Endothelial cell of umbilical vein (primary cell): ENCODE data around the gene ARHGEF16. TPM values are rescaled to one million over a fixed set of nuclear protein-coding genes. Genes with fewer than 3 reads are reported as not detected.

Experiments
- BruUV-seq: library from RNA; stranded (reverse); fragments of 400-500 nt; replicated peaks from 2 replicates; lab custom pipeline; 2021; lab: Mats Ljungman, UMichigan
- CTCF ChIA-PET: fragments of 300-600, 350-600 bp; sonication (Branson Sonifier 250); formaldehyde crosslinking; loops from one replicate; lab custom pipeline; 2021; ENCODE audit warnings: antibody characterized with exemption, inconsistent platforms; lab: Charles Lee
- POLR2A ChIA-PET: fragments of 300-600, 350-600 bp; sonication (Branson Sonifier 250); formaldehyde crosslinking; loops from one replicate; lab custom pipeline; 2021; ENCODE audit warnings: antibody characterized with exemption, inconsistent platforms; lab: Charles Lee
- DNase-seq: peaks from one replicate; pipeline ENCODE4 v3.0.0-alpha.2; 2011; ENCODE audit warnings: low read depth, low spot score
- FAIRE-seq: peaks from 2 replicates; lab custom pipeline; 2011; peaks lifted over from hg19 to GRCh38; lab: Jason Lieb, UNC
- H2AFZ ChIP-seq: 2 replicates; pipeline ENCODE4 v1.6.0; 2012; ENCODE audit warnings: low read depth, low read length, control low read depth, inconsistent platforms
- H3K27ac ChIP-seq: 2 replicates; pipeline ENCODE4 v1.5.1; 2011; ENCODE audit warnings: low read depth, mild to moderate bottlenecking, control low read depth, low read length, moderate library complexity; ENCODE audit not compliant: insufficient read depth
- H3K27me3 ChIP-seq, 2 experiments: 2 replicates each; pipeline versions ENCODE4 v1.6.0 to v1.6.1; 2011; ENCODE audit warnings: low read length in 2 of 2, mixed read lengths in 1 of 2; ENCODE audit not compliant: control insufficient read depth in 2 of 2, insufficient read depth in 2 of 2
- H3K36me3 ChIP-seq, 2 experiments: 2 replicates in 1 of 2; 3 replicates in 1 of 2; pipeline ENCODE4 v1.5.1; 2011; ENCODE audit warnings: low read length in 2 of 2, mild to moderate bottlenecking in 1 of 2, moderate library complexity in 1 of 2; ENCODE audit not compliant: control insufficient read depth in 2 of 2, insufficient read depth in 2 of 2; ENCODE audit errors: extremely low read depth in 1 of 2
- H3K4me1 ChIP-seq: 3 replicates; pipeline ENCODE4 v1.5.1; 2011; ENCODE audit warnings: mild to moderate bottlenecking, low read length; ENCODE audit not compliant: control insufficient read depth, insufficient read depth; ENCODE audit errors: extremely low read depth
- H3K4me2 ChIP-seq: 2 replicates; pipeline ENCODE4 v1.6.1; 2011; ENCODE audit warnings: low read length, control low read depth, mixed read lengths; ENCODE audit not compliant: insufficient read depth
- H3K4me3 ChIP-seq, 3 experiments: fragments of 200-600 bp in 1 of 3; sonication (generic), shearing (Covaris generic) in 1 of 3; replicated peaks in 1 of 3; 2 replicates each; pipeline ENCODE4 v1.5.1; 2011 to 2016; ENCODE audit warnings: control low read depth in 3 of 3, low read length in 3 of 3, mild to moderate bottlenecking in 2 of 3, inconsistent platforms in 1 of 3, low read depth in 1 of 3, moderate library complexity in 1 of 3; ENCODE audit not compliant: insufficient read depth in 1 of 3
- H3K79me2 ChIP-seq: 2 replicates; pipeline ENCODE4 v1.6.0; 2012; ENCODE audit warnings: low read length, inconsistent platforms; ENCODE audit not compliant: control insufficient read depth, insufficient read depth
- H3K9ac ChIP-seq: replicated peaks from 2 replicates; pipeline ENCODE3; 2011; ENCODE audit warnings: low read length, control low read depth; ENCODE audit not compliant: insufficient read depth; ENCODE audit errors: extremely low read depth
- H3K9me1 ChIP-seq: replicated peaks from 3 replicates; pipeline ENCODE4 v1.6.0; 2011; ENCODE audit warnings: mild to moderate bottlenecking, low read length; ENCODE audit not compliant: control insufficient read depth, insufficient read depth; ENCODE audit errors: extremely low read depth
- H3K9me3 ChIP-seq: replicated peaks from 2 replicates; pipeline ENCODE4 v1.5.1; 2012; ENCODE audit warnings: low read length, inconsistent platforms; ENCODE audit not compliant: control insufficient read depth, insufficient read depth
- H4K20me1 ChIP-seq: replicated peaks from 2 replicates; pipeline ENCODE3; 2011; ENCODE audit warnings: mild to moderate bottlenecking, low read length; ENCODE audit not compliant: control insufficient read depth, insufficient read depth; ENCODE audit errors: extremely low read depth
- CTCF ChIP-seq, 2 donors: IDR thresholded peaks; 1 replicate in 1 of 2; 2 replicates in 1 of 2; pipeline ENCODE4 v1.5.1; 2011; ENCODE audit warnings: low read length in 2 of 2, mild to moderate bottlenecking in 2 of 2, moderate library complexity in 2 of 2, control low read depth in 1 of 2, inconsistent platforms in 1 of 2, low read depth in 1 of 2; ENCODE audit not compliant: insufficient read depth in 1 of 2; ENCODE audit errors: extremely low read depth in 1 of 2
- EZH2 ChIP-seq: IDR thresholded peaks from 2 replicates; pipeline ENCODE4 v1.6.1; 2012; ENCODE audit warnings: borderline replicate concordance, low read depth, mild to moderate bottlenecking, moderate library complexity, low read length, inconsistent platforms; ENCODE audit not compliant: severe bottlenecking
- FOS ChIP-seq: IDR thresholded peaks from 2 replicates; pipeline ENCODE4 v1.6.1; 2011; ENCODE audit warnings: mild to moderate bottlenecking, low read length, moderate library complexity, borderline replicate concordance; ENCODE audit not compliant: insufficient read depth
- GATA2 ChIP-seq: IDR thresholded peaks from 2 replicates; pipeline ENCODE4 v1.7.0; 2011; ENCODE audit warnings: low read depth, mild to moderate bottlenecking, moderate library complexity, mixed read lengths, low read length; ENCODE audit not compliant: insufficient read length, insufficient read depth
- JUN ChIP-seq: IDR thresholded peaks from 2 replicates; pipeline ENCODE4 v1.6.1; 2011; ENCODE audit warnings: borderline replicate concordance, low read depth; ENCODE audit not compliant: insufficient read length, insufficient read depth
- MYC ChIP-seq: IDR thresholded peaks from one replicate; pipeline ENCODE4 v1.6.1; 2011; ENCODE audit warnings: mild to moderate bottlenecking, low read depth, low read length
- POLR2A ChIP-seq: IDR thresholded peaks from 2 replicates; pipeline ENCODE4 v1.6.1; 2012; ENCODE audit warnings: low read depth, mild to moderate bottlenecking, control low read depth, low read length
- POLR2AphosphoS5 ChIP-seq: IDR thresholded peaks from 2 replicates; pipeline ENCODE4 v1.6.1; 2012; ENCODE audit warnings: low read depth, mild to moderate bottlenecking, control low read depth, low read length, moderate library complexity; ENCODE audit not compliant: insufficient read depth
- dilution Hi-C: fragments of 300-500 bp; cut with MboI; formaldehyde crosslinking; loops from one replicate; pipeline ENCODE4 v1.15.0; 2019; ENCODE audit warnings: low sequenced_read_pairs; ENCODE audit not compliant: extremely low pct_ligation_motif_present
- intact Hi-C: fragments of 100-400 bp; cut with micrococcal nuclease; formaldehyde crosslinking; loops from one replicate; pipeline ENCODE4 v1.10.0; 2022
- polyA plus RNA-seq, 4 experiments: library from polyadenylated mRNA; depleted of rRNA in 3 of 4; stranded (reverse) in 3 of 4; unstranded in 1 of 4; fragments of >200 nt; gene quantifications; 2 replicates each; pipeline versions ENCODE4 v1.2.1 to v1.2.3, GENCODE V29; 2011 to 2012; ENCODE audit warnings: missing spikeins in 1 of 4
- total RNA-seq: library from RNA; stranded (reverse); gene quantifications from 2 replicates; pipeline ENCODE4 v1.2.3, GENCODE V29; 2021
- TF ChIP-seq, protein P1 (sequence below): IDR thresholded peaks from 2 replicates; pipeline ENCODE4 v1.6.1; 2011; ENCODE audit not compliant: insufficient read depth, insufficient read length

The ARHGEF16 gene
- total and polyA plus RNA-seq, 2 donors (not counting 3 experiments of a cell fraction or from before 2014, with no cell fraction given) = 0.52 to 1.3 TPM

DNA sequence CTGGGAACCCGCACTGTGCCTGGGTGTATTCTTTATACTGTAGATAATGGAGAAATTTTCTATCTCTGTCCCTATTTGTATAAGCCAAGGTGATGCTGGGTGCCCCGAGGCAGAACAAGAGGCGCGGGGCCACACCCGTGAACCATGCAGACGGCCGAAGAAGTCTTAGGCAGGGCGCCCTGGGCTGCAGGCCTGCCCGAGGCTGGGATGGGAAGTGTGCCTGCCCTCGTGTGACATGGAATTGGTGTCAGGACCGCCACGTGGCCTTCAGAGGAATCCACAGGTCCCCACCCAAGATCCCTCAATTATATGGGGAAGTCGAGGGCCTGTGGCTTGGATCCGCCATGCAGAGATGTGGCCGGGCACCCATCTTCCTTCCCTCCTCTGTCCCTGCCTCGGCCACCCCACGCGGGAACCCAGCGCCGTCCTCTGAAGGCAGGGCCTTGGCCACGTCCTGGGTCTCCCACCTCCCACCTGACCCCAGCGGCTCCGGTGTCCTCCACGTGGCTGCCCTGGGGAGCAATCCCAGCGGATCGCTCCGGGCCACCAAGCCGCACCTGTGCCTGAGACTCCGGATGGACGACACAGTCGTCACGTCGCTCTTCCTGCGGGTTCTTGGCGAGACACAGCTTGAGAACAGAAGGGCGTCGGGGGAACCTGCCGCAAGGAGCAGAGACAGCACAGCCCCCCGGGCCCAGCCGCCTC is 19.9 kb upstream of the ARHGEF16 start:
- no peak for TF ChIP-seq POLR2A
- no peak for TF ChIP-seq EZH2
- TF ChIP-seq CTCF (IDR thresholded peaks at IDR 0.05; ENCODE audit: extremely low read depth in 1 of 2, insufficient read depth in 1 of 2, low read depth in 1 of 2, low read length in 2 of 2) = no peak
- TF ChIP-seq POLR2AphosphoS5 = no peak
- TF ChIP-seq, protein P1, sequence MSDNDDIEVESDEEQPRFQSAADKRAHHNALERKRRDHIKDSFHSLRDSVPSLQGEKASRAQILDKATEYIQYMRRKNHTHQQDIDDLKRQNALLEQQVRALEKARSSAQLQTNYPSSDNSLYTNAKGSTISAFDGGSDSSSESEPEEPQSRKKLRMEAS = no peak
- no peak for TF ChIP-seq MYC
- no peak for TF ChIP-seq FOS
- TF ChIP-seq JUN = no peak
- TF ChIP-seq GATA2 = no peak
- POLR2A ChIA-PET = no interaction called here

More for the DNA sequence above, 19.9 kb upstream of the ARHGEF16 start:
- no peaks in the 10 kb centered on the region for H3K79me2 ChIP-seq
- H3K9me1 ChIP-seq = no peaks in the 10 kb centered on the region
- H2AFZ ChIP-seq = no peak overlapping the region
- H3K4me1 ChIP-seq = no peaks in the 10 kb centered on the region
- no peak overlapping the region for H3K9ac ChIP-seq
- FAIRE-seq = no peak
- CTCF ChIA-PET = no interaction called here
- intact Hi-C loops = no loop called here
- no peak overlapping the region for H3K4me2 ChIP-seq
- no peaks in the 10 kb centered on the region for H3K27me3 ChIP-seq
- no peak overlapping the region for H3K27ac ChIP-seq
- DNase-seq = no peak
- no peaks in the 10 kb centered on the region for H3K9me3 ChIP-seq
- dilution Hi-C loops = no loop called here
- H4K20me1 ChIP-seq = no peaks in the 10 kb centered on the region
- H3K4me3 ChIP-seq = no peak overlapping the region
- no peaks in the 10 kb centered on the region for H3K36me3 ChIP-seq
- no TSS peak for BruUV-seq
